Globus pallidus (tissue), 1 donor: ENCODE data around the gene PRDM12.

ENCODE experiments used
- DNase-seq: peaks from one replicate; pipeline ENCODE4 v3.0.0-alpha.2; 2015; ENCODE audit warnings: low spot score

PRDM12 gene

GRCh38 chr9:130635721-130636647 is 28.4 kb upstream of the PRDM12 start:
- no peak for DNase-seq

GRCh38 chr9:130636648-130637020 is 27.8 kb upstream of the PRDM12 start:
- DNase-seq: no peak

GRCh38 chr9:130638284-130639123 is 25.9 kb upstream of the PRDM12 start:
- no peak for DNase-seq

- DNase-seq: no peak
Measured at GRCh38 chr9:130639124-130639765, 25.1 kb upstream of the PRDM12 start.

- DNase-seq: no peak
Measured at GRCh38 chr9:130639866-130640555, 24.4 kb upstream of the PRDM12 start.

GRCh38 chr9:130640681-130641080 is 23.7 kb upstream of the PRDM12 start:
- DNase-seq: no peak

- no peak for DNase-seq
Measured at GRCh38 chr9:130642926-130643325, 21.5 kb upstream of the PRDM12 start.

GRCh38 chr9:130651221-130651620 is 13.2 kb upstream of the PRDM12 start:
- DNase-seq: no peak

- no peak for DNase-seq
Measured at GRCh38 chr9:130651752-130652151, 12.6 kb upstream of the PRDM12 start.

- no peak for DNase-seq
Measured at GRCh38 chr9:130654879-130655278, 9.5 kb upstream of the PRDM12 start.

- no peak for DNase-seq
Measured at GRCh38 chr9:130658893-130659698, 5.3 kb upstream of the PRDM12 start.

GRCh38 chr9:130659699-130660248 is 4.6 kb upstream of the PRDM12 start:
- DNase-seq: no peak

- no peak for DNase-seq
Measured at GRCh38 chr9:130660326-130660682, 4.1 kb upstream of the PRDM12 start.

GRCh38 chr9:130660683-130661450 is 3.5 kb upstream of the PRDM12 start:
- DNase-seq: no peak

GRCh38 chr9:130661451-130662098 is 2.8 kb upstream of the PRDM12 start:
- DNase-seq: no peak

- no peak for DNase-seq
Measured at GRCh38 chr9:130662099-130662969, 2.1 kb upstream of the PRDM12 start.

GRCh38 chr9:130662970-130663257 is 1.5 kb upstream of the PRDM12 start:
- DNase-seq: no peak

- DNase-seq: no peak
Measured at GRCh38 chr9:130663258-130663976, 977 bp upstream of the PRDM12 start.
